Omental fat pad (tissue), 4 donors: Measurements from ENCODE around the gene RPL35. TPM values are rescaled to one million over a fixed set of nuclear protein-coding genes. Genes with fewer than 3 reads are reported as not detected.

ENCODE experiments used
- ATAC-seq: fragments of 150-250 bp; one replicate; pipeline ENCODE4 v1.9.1; 2016; ENCODE audit warnings: mild to moderate bottlenecking, moderate library complexity; ENCODE audit not compliant: low FRiP score
- DNase-seq: peaks from one replicate; pipeline ENCODE4 v3.0.0-alpha.2; 2019; ENCODE audit warnings: low spot score
- total RNA-seq, 4 donors: library from RNA; depleted of rRNA; stranded (reverse); fragments of >200 nt; gene quantifications; one replicate each; pipeline ENCODE4 v1.1.0, GENCODE V29; 2016
- TF ChIP-seq, protein P1 (sequence below), 3 donors: fragments of 450-650 bp; IDR thresholded peaks; one replicate each; pipeline ENCODE4 v1.5.1; 2016 to 2017; ENCODE audit warnings: antibody characterized with exemption in 3 of 3, mild to moderate bottlenecking in 3 of 3, moderate library complexity in 2 of 3

Gene RPL35
- total RNA-seq, 4 donors from 2014 or later: 1,657 to 2,235 (median 2,199) TPM

DNA sequence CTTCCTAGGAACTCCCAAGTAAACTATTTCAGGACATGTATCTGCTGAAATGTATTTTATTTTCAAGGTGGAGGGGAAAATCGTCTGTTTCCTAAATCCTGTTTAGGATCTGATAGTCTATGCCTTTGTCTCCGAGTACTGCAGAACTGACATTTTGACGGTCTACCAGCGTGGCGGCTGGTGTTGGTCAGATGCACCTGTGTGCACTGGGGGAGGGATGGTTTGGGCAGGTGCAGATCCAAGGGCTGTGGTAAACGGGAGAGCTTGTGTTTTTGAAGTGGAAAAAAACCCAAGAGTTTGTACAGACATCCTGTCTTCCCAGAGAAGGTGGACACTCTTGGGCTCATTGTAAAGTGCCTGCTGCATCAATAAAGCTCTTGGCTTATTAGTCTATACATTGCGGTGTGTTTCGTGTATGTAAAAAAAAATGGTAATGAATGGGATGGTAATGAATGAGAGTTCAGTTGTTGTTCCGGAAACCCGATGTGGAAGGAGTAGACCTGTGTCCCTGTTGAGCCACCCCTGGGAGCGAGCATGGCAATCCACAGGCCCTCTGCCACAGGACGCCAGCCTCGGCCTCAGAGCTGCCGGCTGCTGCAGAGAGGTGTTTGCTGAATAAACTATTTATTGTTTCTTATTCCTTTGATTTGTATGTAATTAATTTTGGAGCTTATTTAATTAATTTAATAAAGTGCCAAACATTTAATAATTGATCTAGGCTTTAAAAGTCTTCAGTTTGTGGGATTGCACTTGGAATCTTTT is 15.4 kb upstream of the RPL35 start:
- DNase-seq: no peak
- TF ChIP-seq, protein P1, sequence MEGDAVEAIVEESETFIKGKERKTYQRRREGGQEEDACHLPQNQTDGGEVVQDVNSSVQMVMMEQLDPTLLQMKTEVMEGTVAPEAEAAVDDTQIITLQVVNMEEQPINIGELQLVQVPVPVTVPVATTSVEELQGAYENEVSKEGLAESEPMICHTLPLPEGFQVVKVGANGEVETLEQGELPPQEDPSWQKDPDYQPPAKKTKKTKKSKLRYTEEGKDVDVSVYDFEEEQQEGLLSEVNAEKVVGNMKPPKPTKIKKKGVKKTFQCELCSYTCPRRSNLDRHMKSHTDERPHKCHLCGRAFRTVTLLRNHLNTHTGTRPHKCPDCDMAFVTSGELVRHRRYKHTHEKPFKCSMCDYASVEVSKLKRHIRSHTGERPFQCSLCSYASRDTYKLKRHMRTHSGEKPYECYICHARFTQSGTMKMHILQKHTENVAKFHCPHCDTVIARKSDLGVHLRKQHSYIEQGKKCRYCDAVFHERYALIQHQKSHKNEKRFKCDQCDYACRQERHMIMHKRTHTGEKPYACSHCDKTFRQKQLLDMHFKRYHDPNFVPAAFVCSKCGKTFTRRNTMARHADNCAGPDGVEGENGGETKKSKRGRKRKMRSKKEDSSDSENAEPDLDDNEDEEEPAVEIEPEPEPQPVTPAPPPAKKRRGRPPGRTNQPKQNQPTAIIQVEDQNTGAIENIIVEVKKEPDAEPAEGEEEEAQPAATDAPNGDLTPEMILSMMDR (IDR thresholded peaks at IDR 0.05): no peak
- no peak for ATAC-seq

DNA sequence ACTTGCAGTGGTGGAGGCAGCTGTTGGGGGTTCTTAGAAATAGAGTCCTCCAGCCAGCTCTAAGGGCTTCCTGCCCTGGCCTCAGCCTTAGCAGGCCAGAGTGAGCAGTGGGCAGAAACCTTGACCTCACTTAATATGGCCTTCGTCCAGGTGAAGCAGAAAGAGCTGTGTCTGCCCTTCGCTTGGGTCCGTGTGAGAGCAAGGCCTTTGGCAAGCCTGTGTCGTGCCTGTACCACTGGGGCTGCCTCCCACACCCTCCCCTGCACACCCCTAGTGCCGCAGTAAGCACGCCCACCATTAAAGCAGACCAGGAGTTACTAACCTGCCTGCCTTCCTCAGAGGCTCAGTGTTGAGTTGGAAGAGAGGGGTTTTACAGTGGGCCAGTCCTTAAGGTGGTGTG is 13.7 kb upstream of the RPL35 start:
- ATAC-seq: no peak
- no peak for DNase-seq
- TF ChIP-seq, protein P1 (IDR thresholded peaks at IDR 0.05): no peak

DNA sequence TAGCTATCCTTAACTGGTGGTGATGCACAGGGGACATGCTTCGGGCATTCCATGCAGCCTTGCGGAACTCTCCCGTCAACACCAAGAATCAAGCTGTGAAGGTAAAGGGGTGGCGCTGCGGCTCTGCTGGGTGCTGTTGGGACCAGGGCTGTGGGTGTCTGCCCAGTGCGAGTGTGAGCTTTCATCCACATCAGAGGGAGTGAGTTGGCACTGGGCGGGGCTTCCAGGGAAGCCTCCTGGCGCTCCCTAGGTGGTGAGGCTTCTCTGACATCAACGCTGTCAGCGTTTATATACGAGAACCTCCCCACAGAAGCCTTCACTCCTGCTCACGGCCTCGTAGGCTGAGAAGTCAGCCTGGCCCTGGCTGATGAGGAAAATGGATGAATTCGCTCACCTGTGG is 11.9 kb upstream of the RPL35 start:
- no peak for ATAC-seq

DNA sequence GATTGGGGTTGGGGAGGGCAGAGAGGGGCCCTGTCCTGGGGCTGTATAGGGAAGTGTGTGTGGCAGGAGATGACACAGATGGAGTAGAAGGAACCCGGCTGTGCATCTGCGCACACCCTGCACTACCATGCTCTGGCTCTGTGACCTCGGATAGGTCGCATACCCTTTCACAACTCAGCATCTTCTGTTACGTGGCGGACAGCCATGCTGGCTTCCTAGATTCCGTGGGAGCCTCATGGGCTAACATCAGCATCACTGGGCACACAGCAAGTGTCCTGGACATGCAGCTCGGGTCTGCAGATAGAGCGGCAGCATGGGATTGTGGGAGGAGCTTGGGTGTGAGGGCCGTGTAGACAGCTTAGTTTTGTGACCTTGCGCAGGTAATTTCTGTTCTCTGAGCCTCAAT is 9.4 kb upstream of the RPL35 start:
- TF ChIP-seq, protein P1 (IDR thresholded peaks at IDR 0.05): no peak
- ATAC-seq: no peak
- no peak for DNase-seq

More for the DNA sequence above, 11.9 kb upstream of the RPL35 start:
- DNase-seq: no peak
- TF ChIP-seq, protein P1 (IDR thresholded peaks at IDR 0.05): no peak

DNA sequence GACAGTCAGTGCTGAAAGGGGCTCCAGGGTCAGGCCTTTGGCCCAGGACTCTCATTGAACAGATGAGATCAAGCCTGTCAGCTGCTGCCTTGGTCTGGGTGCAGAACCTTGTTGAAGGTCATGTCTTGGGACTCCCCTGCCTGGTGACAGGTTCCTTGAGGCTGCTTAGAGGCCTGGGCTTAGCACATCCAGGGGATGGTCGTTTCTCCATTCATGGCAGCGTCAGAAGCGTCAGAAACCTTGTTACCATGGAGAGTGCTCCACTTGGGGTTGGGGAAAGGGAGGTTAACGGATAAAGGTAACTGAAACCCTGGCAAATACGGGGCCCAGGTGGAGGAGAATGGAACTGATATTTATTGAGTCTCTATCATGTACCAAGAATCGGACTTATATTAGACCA is 9.0 kb upstream of the RPL35 start:
- TF ChIP-seq, protein P1 (IDR thresholded peaks at IDR 0.05): no peak
- no peak for ATAC-seq
- DNase-seq: no peak

DNA sequence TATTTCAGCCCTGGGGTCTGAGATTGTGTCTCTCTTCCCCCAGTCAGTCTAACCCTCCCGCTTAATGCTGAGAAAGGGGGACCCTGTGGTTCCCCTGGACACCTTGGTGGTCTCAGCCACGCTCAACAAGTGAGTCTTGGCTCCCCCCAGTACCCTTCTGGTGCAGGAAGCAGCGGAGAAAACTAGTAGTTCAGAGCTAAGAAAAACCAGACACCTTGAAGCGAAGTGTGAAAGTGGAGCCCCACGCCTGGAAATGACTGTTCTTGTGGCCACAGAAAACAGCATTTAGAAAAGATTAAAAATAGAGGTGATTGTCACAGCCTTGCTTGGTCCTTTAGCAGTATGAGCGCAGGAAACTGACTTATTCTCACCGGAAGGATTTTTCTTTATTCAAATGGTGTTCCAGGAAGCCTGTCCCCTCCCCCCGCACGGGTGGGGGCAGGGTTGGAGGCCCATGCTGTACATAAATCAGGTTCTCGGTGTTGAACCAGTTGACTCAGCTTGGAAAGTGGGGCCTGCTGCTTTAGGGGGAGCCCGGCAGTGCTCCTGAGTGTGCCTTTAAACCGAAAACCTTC is 8.3 kb upstream of the RPL35 start:
- no peak for ATAC-seq
- peak; percentile 44 for DNase-seq
- TF ChIP-seq, protein P1 (IDR thresholded peaks at IDR 0.05): no peak
